Smooth muscle cell of the coronary artery (primary cell): Measurements from ENCODE around the gene OR51G2. TPM values are rescaled to one million over a fixed set of nuclear protein-coding genes. Genes with fewer than 3 reads are reported as not detected.

Source experiments
- total RNA-seq: library from RNA; depleted of rRNA; stranded (reverse); fragments of >200 nt; gene quantifications from 2 replicates; pipeline ENCODE4 v1.2.3, GENCODE V29; 2014; ENCODE audit warnings: low replicate concordance

OR51G2 gene
- not detected in 2 replicates for total RNA-seq

DNA sequence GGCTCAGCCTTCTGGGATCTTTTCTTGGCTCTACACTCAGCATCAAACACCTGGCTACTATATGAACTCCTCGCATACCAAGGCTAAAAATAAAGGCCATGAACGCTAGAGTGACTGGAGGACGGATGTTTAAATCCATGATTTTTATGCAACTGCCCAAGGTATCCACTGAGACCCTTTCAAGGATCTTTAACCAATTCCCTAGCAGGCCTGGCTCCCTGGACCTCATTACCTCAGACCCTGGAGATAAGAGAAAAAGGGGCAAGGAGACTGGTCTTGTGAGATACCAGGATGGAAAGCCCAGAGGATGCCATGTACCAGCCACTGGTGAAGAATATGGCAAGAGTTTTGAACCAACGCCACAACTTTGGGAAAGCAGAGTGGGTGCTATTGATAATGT, at the start of gene OR51G2:
Gene OR51G2 (minus strand): TSS at position 101 of the 400 bp plus-strand sequence. CDS start 3,687 bp downstream, outside the sequence.

DNA sequence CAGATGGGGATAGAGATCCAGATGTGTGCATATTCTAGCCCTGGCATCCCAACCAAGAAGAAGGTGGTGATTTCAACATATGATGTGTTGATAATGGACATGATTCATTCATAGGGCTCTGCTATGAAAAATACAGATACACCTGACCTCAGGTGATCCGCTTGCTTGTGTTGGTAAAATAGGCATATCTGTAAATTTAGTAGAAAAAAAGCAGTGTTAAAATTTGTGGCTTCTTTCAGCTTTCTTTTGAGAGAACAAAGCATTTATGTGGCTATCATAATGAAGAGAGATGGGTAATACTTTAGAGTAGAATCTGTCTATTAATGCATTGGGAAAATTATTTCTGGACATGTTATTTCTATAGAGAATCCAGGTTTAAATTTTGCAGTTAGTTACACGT, 36.5 kb upstream of the OR51G2 start, which contains the start of gene OR51A2:
Gene OR51A2 (minus strand): TSS at position 101 of the 400 bp plus-strand sequence. CDS start 0 bp downstream, at position 101.

GRCh38 chr11:4947505-4947904, 28.4 kb upstream of the OR51G2 start, which contains the start of gene OR51A4:
Gene OR51A4, minus strand, starts transcription at chr11:4947605. Its CDS starts 505 bp downstream, at chr11:4947100.

DNA sequence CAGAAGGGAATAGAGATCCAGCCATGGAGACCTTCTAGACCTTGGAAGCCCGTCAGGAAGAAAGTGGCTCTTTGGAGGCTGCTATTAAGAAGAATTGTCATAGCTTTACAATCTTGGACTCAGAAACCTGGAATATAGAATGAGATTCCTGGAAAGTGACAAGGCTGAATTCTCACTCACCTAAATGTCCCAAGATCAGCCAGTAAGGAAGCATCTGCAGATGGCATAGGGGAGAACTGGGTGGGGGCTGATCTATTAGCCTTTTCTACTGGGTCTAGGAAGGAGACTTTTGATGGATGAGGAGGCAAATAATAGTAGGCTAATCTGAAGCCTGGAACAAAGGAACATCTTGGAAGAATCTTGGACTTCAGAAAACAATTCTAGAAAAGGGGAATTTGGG, 5.1 kb upstream of the OR51G2 start, which contains the start of gene OR51G1:
Gene OR51G1 (minus strand): TSS at position 101 of the 400 bp plus-strand sequence. CDS start 0 bp downstream, at position 101.

GRCh38 chr11:4903484-4903883, 15.7 kb downstream of the OR51G2 start, which contains the start of gene OR51A7:
Gene OR51A7, plus strand, starts transcription at chr11:4903783. Its CDS starts 3,587 bp downstream, at chr11:4907370.

GRCh38 chr11:4881860-4882500, 37.2 kb downstream of the OR51G2 start, which contains the start of gene OR51T1:
Gene OR51T1, plus strand, starts transcription at chr11:4881900. Its CDS starts 0 bp downstream, at chr11:4881900.

Other genes starting within 250 kb of the OR51G2 start
- under 0.01 TPM in 1 of 2 replicates, not detected in the other for gene OR51E2, start 221.5 kb downstream of the OR51G2 start, total RNA-seq
- not detected in 2 replicates for gene MMP26, start 214.6 kb downstream of the OR51G2 start, total RNA-seq
- gene OR51F1, start 149.4 kb downstream of the OR51G2 start, total RNA-seq = not detected in 2 replicates
- gene OR52R1, start 115.0 kb downstream of the OR51G2 start, total RNA-seq = not detected in 2 replicates
- not detected in 2 replicates for gene OR51F2, start 98.0 kb downstream of the OR51G2 start, total RNA-seq
- not detected in 2 replicates for gene OR51S1, start 70.1 kb downstream of the OR51G2 start, total RNA-seq
- not detected in 2 replicates for gene OR51T1, start 37.5 kb downstream of the OR51G2 start, total RNA-seq
- gene OR51A7, start 15.6 kb downstream of the OR51G2 start, total RNA-seq = not detected in 2 replicates
- gene OR51G1, start 5.0 kb upstream of the OR51G2 start, total RNA-seq = not detected in 2 replicates
- gene OR51A4, start 28.3 kb upstream of the OR51G2 start, total RNA-seq = not detected in 2 replicates
- not detected in 2 replicates for gene OR51A2, start 36.4 kb upstream of the OR51G2 start, total RNA-seq
- gene OR51L1, start 75.5 kb upstream of the OR51G2 start, total RNA-seq = not detected in 2 replicates
- gene OR52J3, start 127.2 kb upstream of the OR51G2 start, total RNA-seq = not detected in 2 replicates
- not detected in 2 replicates for gene OR52E2, start 140.3 kb upstream of the OR51G2 start, total RNA-seq
- gene OR52E1, start 150.2 kb upstream of the OR51G2 start, total RNA-seq = not detected in 2 replicates
- not detected in 2 replicates for gene OR52A5, start 219.0 kb upstream of the OR51G2 start, total RNA-seq
- gene OR52A1, start 235.4 kb upstream of the OR51G2 start, total RNA-seq = not detected in 2 replicates